AG10803 (cell line): ENCODE measurements around the gene RASSF6.
"Not testable (repeated sequence)": the region's sequence is repeated elsewhere in the genome, so short reads cannot be mapped to it uniquely, and the experiment has no call there.

Source experiments
- DNase-seq: peaks from one replicate; pipeline ENCODE4 v3.0.0; 2010; ENCODE audit warnings: low read depth
- H3K4me3 ChIP-seq: 2 replicates; pipeline ENCODE4 v1.5.1; 2011; ENCODE audit warnings: mild to moderate bottlenecking, low read length, control low read depth
- TF ChIP-seq, protein P1 (sequence below): conservative IDR thresholded peaks from 2 replicates; pipeline ENCODE4 v1.5.1; 2011; ENCODE audit warnings: mild to moderate bottlenecking, low read length, control low read depth, inconsistent platforms

Gene RASSF6

DNA sequence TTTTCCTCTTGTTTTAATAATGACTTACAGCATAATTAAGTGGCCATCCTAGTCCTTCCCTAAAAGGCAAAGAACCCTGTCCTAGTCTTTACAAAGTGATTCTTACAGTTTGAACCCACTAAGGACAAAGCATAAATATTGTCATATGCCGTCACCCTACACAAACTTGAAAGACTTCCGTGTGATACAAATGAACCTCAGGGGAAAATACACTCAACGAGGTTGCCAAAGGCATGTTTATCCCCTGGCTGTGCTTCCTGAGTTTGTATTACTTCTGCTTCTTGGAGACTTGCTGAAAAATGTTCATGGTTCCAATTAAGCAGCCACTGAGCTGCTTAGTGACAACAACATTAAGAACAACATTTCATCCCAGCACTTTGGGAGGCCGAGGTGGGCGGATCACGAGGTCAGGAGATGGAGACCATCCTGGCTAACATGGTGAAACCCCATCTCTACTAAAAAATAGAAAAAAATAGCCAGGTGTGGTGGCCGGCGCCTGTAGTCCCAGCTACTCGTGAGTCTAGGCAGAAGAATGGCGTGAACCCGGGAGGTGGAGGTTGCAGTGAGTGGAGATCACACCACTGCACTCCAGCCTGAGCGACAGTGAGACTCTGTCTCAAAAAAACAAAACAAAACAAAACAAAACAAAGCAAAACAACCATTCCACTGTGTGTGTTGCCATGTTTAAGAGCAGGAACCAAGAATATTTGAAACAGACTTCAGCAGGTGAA, 16.2 kb downstream of the RASSF6 start:
- H3K4me3 ChIP-seq = no peak overlapping the region
- no peak for DNase-seq
- TF ChIP-seq, protein P1, sequence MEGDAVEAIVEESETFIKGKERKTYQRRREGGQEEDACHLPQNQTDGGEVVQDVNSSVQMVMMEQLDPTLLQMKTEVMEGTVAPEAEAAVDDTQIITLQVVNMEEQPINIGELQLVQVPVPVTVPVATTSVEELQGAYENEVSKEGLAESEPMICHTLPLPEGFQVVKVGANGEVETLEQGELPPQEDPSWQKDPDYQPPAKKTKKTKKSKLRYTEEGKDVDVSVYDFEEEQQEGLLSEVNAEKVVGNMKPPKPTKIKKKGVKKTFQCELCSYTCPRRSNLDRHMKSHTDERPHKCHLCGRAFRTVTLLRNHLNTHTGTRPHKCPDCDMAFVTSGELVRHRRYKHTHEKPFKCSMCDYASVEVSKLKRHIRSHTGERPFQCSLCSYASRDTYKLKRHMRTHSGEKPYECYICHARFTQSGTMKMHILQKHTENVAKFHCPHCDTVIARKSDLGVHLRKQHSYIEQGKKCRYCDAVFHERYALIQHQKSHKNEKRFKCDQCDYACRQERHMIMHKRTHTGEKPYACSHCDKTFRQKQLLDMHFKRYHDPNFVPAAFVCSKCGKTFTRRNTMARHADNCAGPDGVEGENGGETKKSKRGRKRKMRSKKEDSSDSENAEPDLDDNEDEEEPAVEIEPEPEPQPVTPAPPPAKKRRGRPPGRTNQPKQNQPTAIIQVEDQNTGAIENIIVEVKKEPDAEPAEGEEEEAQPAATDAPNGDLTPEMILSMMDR = no peak

DNA sequence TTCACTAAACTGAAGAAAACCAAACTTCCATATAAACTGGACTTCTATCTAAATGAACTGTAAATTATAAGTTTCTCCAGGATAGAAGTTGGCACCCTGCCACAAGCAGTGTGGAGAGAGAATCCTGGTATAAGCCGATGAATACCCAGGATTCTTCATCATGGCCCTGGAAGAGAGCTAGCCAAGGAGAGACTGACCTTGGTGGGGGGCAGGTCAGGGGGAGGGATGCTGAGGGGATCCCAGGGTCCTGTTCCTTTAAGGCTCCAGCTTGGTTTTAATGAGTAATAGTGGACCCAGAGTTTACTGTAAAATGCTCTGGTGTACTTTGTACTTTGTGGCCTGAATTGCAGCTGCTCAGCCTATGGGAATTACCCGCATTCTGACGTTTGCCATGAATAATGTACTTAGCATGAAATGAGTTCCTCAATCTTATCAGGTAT, 16.9 kb downstream of the RASSF6 start:
- no peak overlapping the region for H3K4me3 ChIP-seq
- no peak for DNase-seq
- TF ChIP-seq, protein P1 = no peak

DNA sequence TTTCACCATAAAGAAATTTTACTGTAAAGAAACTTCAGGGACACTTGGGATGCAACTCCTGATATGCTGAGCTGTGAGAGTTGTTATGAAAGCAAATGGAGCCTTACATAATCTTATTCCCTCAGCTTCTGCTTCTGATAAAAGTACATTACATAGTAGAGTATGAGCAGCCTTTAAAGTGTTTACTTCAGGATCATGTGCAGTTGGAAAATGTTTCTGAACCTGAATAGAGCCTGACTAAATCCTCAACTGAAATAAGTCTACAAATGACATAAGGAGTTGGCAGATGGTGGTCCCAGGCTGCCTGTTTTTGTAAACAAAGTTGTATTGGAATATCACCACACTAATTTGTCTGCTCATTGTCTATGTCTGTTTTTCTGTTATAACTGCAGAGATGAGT, 19.3 kb downstream of the RASSF6 start:
- TF ChIP-seq, protein P1 = no peak
- DNase-seq = no peak
- H3K4me3 ChIP-seq = no peak overlapping the region

DNA sequence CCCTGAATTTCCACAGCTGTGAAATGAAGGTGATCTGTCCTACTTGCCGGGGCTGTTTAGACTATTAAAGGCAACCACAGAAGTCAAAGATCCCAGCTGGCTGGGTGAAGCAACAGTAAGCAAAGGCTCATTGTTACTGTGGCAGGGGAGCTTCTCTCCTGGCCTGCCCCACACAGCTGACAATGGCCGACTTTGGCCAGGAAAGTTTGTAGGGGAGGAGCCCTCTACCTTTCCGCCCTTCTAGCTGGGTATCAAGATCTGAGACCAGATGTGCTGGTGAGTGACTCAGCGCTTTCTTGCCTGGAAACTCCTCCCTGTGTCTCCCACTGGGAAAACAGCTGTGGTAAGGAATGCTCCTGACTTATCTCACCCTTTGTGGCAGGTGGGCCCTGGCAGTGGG, 21.1 kb downstream of the RASSF6 start:
- DNase-seq = peak; percentile 52
- TF ChIP-seq, protein P1 = no peak
- H3K4me3 ChIP-seq = no peak overlapping the region

DNA sequence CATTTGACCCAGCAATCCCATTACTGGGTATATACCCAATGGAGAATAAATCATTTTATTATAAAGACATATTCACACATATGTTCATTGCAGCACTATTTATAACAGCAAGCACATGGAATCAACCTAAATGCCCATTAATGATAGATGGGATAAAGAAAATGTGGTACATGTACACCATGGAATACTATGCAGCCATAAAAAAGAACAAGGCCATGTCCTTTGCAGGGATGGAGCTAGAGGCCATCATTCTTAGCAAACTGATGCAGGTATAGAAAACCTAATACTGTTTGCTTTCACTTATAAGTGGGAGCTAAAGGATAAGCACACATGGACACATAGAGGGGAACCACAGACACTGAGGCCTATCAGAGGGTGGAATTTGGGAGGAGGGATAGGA, 22.6 kb downstream of the RASSF6 start:
- H3K4me3 ChIP-seq = no peak overlapping the region
- TF ChIP-seq, protein P1 = no peak
- no peak for DNase-seq

DNA sequence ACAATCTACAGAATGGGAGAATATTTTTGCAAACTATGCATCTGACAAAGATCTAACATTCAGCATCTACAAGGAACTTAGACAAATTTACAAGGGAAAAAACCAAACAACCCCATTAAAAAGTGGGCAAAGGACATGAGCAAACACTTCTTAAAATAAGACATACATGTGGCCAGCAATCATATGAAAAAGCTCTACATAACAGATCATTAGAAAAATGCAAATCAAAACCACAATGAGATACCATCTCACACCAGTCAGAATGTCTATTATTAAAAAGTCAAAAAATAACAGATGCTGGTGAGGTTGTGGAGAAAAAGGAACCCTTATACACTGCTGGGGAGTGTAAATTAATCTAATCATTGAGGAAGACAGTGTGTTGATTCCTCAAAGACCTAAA, 23.1 kb downstream of the RASSF6 start:
- not testable (repeated sequence) for DNase-seq, H3K4me3 ChIP-seq

DNA sequence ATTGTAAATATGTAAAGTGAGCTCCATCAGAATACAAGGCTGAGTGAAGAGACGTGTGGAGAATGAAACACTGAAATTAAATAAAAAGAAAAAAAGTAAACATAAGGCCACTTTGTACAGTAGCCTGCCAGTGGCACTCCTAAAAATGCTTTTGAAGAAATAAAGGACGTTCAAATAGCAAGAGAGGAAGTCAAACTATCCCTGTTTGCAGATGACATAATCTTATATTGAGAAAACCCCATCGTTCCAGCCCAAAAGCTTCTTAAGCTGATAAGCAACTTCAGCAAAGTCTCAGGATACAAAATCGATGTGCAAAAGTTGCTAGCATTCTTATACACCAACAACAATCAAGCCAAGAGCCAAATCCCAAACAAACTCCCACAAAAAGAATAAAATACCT, 24.2 kb downstream of the RASSF6 start:
- DNase-seq = no peak
- TF ChIP-seq, protein P1 = no peak
- no peak overlapping the region for H3K4me3 ChIP-seq
